ENCODE data around the gene CYP4X1. TPM values are rescaled to one million over a fixed set of nuclear protein-coding genes. Genes with fewer than 3 reads are reported as not detected.
"Not testable (repeated sequence)": the region's sequence is repeated elsewhere in the genome, so short reads cannot be mapped to it uniquely, and the experiment has no call there.

CYP4X1 gene
- total and polyA plus RNA-seq, 7 donors = 0.54 to 2.3 (median 1.1) TPM

DNA sequence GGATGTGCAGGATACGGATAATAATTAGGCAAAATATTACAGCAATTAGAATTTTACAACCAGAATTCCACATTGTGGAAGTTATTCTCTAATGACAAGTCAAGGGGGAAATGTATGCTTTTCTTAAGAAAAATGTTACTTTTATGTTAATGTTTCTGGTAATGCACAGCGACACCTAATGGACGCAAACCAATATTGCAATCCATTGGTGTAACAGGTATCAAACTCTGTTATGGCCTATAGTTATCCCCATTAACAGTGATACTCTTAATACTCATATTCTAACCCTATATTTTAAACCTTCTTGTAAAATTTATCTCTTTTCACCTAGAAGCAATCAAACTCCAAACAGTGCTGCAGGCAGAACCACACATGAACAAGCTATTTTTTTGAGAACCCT lies 65.9 kb downstream of the CYP4X1 start:
- H3K9me3 ChIP-seq; H3K4me1 ChIP-seq; intact Hi-C loops (cut with DNase I); H3K27me3 ChIP-seq (ENCODE audit: insufficient read depth in 3 of 3, low read length in 2 of 3); H3K4me3 ChIP-seq; H3K36me3 ChIP-seq (ENCODE audit: insufficient read depth in 1 of 2, low read depth in 1 of 2); H3K27ac ChIP-seq; ATAC-seq; DNase-seq: not testable (repeated sequence)
- TF ChIP-seq, protein P1, sequence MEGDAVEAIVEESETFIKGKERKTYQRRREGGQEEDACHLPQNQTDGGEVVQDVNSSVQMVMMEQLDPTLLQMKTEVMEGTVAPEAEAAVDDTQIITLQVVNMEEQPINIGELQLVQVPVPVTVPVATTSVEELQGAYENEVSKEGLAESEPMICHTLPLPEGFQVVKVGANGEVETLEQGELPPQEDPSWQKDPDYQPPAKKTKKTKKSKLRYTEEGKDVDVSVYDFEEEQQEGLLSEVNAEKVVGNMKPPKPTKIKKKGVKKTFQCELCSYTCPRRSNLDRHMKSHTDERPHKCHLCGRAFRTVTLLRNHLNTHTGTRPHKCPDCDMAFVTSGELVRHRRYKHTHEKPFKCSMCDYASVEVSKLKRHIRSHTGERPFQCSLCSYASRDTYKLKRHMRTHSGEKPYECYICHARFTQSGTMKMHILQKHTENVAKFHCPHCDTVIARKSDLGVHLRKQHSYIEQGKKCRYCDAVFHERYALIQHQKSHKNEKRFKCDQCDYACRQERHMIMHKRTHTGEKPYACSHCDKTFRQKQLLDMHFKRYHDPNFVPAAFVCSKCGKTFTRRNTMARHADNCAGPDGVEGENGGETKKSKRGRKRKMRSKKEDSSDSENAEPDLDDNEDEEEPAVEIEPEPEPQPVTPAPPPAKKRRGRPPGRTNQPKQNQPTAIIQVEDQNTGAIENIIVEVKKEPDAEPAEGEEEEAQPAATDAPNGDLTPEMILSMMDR (IDR thresholded peaks at IDR 0.05) = peak; percentile 55
- WGBS, 3 donors = 2 to 10% (median 4%) methylated on average over 3 of the region's 3 CpGs

DNA sequence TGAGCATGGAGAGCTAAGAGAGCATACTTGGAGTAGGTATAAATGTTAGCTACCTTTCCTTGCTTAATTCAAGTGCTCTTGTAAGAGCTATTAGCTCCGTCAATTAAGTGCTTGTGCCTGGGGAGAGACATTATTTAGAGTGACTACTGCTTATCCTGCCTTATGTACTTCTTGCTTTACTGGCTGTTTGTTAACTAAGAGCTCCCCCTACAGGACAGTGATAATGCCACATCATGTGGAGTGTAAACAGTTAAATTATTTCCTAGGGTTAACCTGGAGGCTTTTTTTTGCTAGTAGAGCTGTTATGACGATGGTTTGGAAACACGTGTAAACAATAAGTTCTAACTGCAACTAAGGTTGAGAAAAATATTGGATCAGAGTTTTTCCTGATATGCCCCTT lies 68.0 kb downstream of the CYP4X1 start:
- H3K9me3 ChIP-seq; H3K27me3 ChIP-seq (ENCODE audit: insufficient read depth in 3 of 3, low read length in 2 of 3); H3K4me3 ChIP-seq; DNase-seq; H3K4me1 ChIP-seq; H3K36me3 ChIP-seq (ENCODE audit: insufficient read depth in 1 of 2, low read depth in 1 of 2); ATAC-seq; intact Hi-C loops (cut with DNase I); H3K27ac ChIP-seq: not testable (repeated sequence)
- WGBS, 3 donors = 10 to 13% (median 10%) methylated on average over 3 of the region's 3 CpGs

Other genes with a start within 250 kb of the CYP4X1 start
- gene CYP4B1, start 224.6 kb upstream of the CYP4X1 start, total RNA-seq = 10 to 100 TPM in 2 of 4 donors, 1 to 10 TPM in 1, under 1 TPM in 1; 0.15 to 37.4 (median 15.5) TPM
- 10 to 100 TPM; 20.3 to 34.5 (median 30.2) TPM for gene CYP4B1, start 224.6 kb upstream of the CYP4X1 start, polyA plus RNA-seq
- gene CYP4A11, start 82.2 kb upstream of the CYP4X1 start, total RNA-seq = not detected
- gene CYP4A11, start 82.2 kb upstream of the CYP4X1 start, polyA plus RNA-seq = under 1 TPM in 1 of 3 donors, not detected in 2; 0.01 TPM
- gene CYP4Z1, start 43.6 kb downstream of the CYP4X1 start, total RNA-seq = 1 to 10 TPM in 1 of 4 donors, under 1 TPM in 3; 0.22 to 1.3 (median 0.39) TPM
- gene CYP4Z1, start 43.6 kb downstream of the CYP4X1 start, polyA plus RNA-seq = under 1 TPM; 0.09 to 0.29 (median 0.15) TPM
- gene CYP4A22, start 113.8 kb downstream of the CYP4X1 start, total RNA-seq = not detected
- gene CYP4A22, start 113.8 kb downstream of the CYP4X1 start, polyA plus RNA-seq = under 1 TPM in 2 of 3 donors, not detected in 1; 0.03 to 0.04 TPM
- under 1 TPM in 3 of 4 donors, not detected in 1; 0.25 to 0.81 (median 0.52) TPM for gene PDZK1IP1, start 166.4 kb downstream of the CYP4X1 start, total RNA-seq
- 1 to 10 TPM in 1 of 3 donors, under 1 TPM in 2; 0.11 to 1.4 (median 0.26) TPM for gene PDZK1IP1, start 166.4 kb downstream of the CYP4X1 start, polyA plus RNA-seq
- 1 to 10 TPM; 1.5 to 2.1 (median 1.7) TPM for gene TAL1, start 208.6 kb downstream of the CYP4X1 start, total RNA-seq
- gene TAL1, start 208.6 kb downstream of the CYP4X1 start, polyA plus RNA-seq = 1 to 10 TPM in 1 of 3 donors, under 1 TPM in 2; 0.73 to 1.7 (median 0.92) TPM

All from psoas muscle (tissue), 8 donors.